ENCODE measurements around the gene LDHB.
"Not testable (repeated sequence)": the region's sequence is repeated elsewhere in the genome, so short reads cannot be mapped to it uniquely, and the experiment has no call there.

Gene LDHB

GRCh38 chr12:21657326-21658077 lies at the start of gene LDHB:
LDHB (minus strand) TSS chr12:21657842; CDS start chr12:21654671, 3,171 bp downstream.
- peak; percentile 94 for DNase-seq (ENCODE audit: low spot score)

DNA sequence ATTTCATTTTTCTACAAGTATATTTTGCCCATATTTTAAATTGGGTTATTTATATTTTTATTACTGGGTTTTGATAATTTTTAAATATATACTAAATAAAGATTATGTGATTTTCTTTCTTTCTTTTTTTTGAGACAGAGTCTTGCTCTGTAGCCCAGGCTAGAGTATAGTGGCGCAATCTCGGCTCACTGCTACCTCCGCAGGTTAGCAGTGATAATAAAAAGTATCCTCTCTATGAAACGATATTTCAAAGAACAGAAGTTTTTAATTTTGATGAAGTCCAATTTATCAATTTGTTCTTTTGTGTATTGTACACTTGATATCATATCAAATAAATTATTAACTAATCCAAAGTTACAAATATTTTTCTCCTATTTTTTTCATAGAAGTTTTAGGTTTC lies 47.2 kb upstream of the LDHB start:
- no peak for DNase-seq (ENCODE audit: low spot score)

DNA sequence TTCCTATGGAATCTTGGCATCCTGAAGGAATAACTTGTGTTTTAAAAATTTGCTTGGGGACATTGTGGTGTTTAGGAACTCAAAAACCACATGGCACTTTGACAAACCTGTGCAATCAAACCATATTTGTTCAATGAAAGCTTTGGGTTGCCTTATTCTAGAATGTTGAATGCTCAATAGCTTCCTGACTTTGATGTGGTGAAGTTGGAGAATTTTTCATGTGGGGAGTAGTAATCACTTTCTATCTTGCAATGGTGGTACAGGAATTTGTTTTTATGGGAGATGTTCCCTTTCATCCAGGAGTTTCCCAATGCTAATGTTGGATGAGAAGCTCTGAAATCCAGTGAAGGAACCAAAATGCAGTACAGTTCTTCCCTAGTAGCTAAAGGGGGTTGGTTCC lies 42.2 kb upstream of the LDHB start:
- DNase-seq (ENCODE audit: low spot score), result no peak

GRCh38 chr12:21697904-21698630 lies 40.4 kb upstream of the LDHB start:
- DNase-seq (ENCODE audit: low spot score), result peak; percentile 21

DNA sequence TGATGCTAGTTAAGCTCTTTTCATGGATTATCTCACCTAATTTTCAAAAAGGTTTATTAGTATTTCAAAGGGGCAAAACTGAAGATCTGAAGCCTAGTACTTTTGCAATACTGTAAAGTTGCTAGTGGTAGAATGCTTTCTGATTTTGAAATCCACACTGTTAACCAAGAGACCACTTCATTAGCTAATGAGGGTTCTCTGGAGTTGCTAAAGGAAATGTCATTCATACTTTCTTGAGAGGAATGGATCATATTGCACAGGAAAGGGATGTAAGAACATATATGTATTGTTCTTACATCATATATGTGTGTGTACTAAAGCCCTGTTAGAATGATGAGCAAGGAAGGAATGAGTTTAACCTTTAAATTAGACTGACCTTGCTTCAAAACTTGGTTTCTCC lies 39.0 kb upstream of the LDHB start:
- DNase-seq (ENCODE audit: low spot score), result no peak

DNA sequence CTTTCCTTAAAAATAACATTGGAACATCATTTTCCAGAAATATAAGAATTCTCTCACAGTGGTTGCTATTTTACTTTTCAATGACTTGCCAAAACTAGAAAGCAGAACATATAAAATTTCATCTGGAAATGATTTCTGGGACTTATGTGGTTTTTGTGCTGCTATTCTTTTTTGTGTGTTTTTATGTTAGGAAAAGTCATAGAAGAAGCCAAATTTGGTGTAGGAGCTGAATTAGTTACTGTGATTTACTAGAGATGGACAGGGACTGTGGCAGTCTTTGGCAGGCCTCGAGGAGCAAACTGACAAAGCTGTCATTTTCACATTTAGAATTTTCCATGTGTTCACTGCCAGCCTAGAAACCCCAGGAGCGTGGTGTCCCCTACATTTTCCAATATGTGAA lies 38.3 kb upstream of the LDHB start:
- peak; percentile 19 for DNase-seq (ENCODE audit: low spot score)

GRCh38 chr12:21694660-21695059 lies 37.0 kb upstream of the LDHB start:
- no peak for DNase-seq (ENCODE audit: low spot score)

DNA sequence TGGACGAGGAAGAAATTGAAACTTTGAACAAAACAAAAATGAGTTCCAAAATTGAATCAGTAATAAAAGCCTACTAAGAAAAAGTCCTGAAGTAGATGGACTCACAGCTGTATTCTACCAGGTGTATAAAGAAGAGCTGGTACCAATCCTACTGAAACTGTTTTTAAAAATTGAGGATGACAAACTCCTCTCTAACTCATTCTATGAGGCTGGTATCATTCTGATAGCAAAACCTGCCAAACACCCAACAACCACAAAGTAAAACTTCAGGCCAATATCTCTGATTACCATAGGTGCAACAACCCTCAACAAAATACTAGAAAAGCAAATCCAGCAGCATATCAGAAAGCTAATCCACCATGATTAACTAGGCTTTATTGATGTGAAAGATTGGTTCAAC lies 33.9 kb upstream of the LDHB start:
- DNase-seq (ENCODE audit: low spot score), result no peak

GRCh38 chr12:21690704-21691368 lies 33.2 kb upstream of the LDHB start:
- DNase-seq (ENCODE audit: low spot score), result no peak

DNA sequence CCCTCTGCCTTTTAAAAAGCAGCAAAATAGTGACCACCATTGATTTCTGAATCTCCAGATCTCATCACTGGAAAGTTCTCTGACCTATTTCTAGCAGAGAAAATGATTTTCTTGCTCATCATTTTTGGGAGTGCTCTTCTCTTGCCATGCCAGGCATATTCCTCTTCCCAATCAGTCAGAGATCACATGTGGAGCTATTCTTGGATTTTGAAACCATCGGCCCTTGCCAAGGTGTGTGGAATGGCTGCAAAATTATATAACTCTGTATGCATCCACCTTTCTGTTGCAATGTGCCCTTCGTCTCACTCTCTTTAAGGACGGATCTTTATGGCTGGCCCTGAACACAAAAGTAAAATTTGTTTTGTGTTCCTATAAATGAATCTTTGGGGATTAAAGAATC lies 25.5 kb upstream of the LDHB start:
- no peak for DNase-seq (ENCODE audit: low spot score)

DNA sequence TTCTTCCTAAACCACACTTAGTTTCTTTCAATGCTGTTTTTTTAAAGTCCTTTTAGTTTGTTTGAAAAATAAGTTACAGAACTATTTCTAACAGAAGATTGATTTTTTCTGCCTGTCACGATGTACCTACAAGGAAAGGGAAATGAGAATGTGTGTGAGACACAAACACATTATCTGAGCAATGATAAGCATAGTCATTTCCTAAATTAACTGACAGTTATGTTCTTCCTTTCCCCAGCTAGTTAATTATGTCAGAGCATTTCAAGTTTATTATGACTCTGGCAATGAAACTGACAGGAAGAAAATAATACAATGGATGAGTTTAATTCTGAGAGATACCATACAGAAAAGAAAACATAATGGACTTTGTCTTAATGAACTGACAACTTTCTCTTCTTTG lies 21.3 kb upstream of the LDHB start:
- DNase-seq (ENCODE audit: low spot score), result no peak

DNA sequence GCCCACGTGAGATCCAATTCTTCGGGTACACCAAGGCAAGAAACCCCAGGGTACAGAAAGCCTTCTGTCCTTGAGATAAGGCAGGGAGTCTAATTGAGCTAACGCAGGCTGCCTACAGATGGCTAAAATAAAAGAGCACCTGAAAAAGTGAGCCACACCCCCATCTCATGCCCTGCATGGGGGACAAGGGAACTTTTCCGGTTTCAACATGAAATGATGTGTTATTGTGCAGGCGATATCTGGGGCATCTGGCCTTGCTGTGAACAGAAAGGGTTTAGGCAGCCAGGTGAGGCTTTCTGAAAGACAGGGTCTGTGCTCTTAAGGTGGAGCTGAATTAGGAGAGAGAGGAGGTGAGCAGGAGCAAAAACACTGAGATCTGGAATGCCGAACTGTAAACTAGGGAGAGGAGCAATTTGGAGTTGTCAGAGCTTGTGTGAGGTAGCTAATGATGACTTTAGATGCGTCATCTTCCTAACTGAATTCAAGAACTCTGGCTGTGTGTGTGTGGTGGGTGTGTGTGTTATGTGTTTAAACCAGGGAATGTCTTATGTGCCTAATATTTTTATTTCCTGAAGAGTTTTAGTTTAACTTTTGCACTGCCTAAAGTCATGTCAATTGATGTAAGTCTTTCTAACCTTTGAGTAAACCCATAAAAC lies 20.1 kb upstream of the LDHB start:
- peak; percentile 18 for DNase-seq (ENCODE audit: low spot score)

DNA sequence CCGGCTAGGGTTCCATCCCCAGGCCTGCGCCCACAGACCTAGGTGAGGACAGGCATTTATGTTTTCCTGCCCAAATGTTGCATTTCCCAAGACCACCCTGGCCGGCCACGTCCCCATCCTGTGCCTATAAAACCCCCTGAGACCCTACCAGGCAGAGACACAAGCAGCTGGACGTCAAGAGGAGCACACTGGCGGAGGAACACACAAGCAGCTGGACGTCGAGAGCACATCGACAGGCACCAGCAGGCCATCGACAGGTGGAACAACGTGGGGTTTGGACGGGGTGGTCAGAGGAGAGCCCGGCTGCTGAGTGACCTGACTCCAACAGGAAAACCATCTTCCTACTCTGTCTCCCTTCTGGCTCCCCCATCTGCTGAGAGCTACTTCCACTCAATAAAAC lies 19.6 kb upstream of the LDHB start:
- DNase-seq (ENCODE audit: low spot score), result no peak

DNA sequence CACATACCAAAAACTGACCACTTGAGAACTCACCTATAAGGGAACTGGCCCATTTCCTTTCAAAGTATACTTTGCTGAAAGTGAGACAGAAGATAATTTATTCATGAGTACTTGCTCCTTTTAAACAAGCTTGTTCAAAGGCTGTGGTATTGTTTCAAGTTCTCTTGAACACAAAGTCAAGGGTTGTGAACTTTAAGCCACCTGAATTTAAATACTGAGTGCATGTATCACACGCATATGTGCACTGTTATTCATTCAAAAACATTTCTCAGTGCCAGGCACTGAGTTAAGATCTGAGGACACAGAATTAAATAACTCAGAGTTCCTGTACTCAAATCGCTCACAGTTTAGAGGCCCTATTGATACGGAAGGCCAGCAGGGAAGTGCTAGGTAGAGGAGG lies 19.1 kb upstream of the LDHB start:
- DNase-seq (ENCODE audit: low spot score), result no peak

GRCh38 chr12:21675641-21676040 lies 18.0 kb upstream of the LDHB start:
- DNase-seq (ENCODE audit: low spot score), result no peak

- DNase-seq (ENCODE audit: low spot score), result no peak
Observed at GRCh38 chr12:21675096-21675495, 17.5 kb upstream of the LDHB start.

- DNase-seq (ENCODE audit: low spot score), result not testable (repeated sequence)
Observed at GRCh38 chr12:21673830-21674552, 16.3 kb upstream of the LDHB start.

DNA sequence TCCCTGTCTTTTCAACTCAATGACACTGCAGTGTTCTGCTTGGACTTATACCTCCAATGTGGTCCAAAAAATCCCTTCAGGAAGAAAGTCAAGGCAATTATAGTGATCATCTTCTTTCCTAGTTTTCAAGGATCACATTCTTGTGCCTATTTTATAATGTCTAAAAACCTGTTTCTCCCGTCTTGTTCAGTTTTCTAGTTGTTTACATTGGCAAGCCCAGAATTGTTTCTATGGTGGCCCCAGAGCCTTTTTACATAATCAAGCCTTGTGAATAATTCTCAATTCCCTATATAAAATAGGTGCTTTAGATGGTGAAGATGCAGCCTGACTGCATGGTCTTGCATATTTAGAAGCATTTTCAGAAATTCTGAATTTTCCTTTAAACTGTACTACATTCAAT lies 14.5 kb upstream of the LDHB start:
- no peak for DNase-seq (ENCODE audit: low spot score)

GRCh38 chr12:21666722-21667121 lies 9.1 kb upstream of the LDHB start:
- no peak for DNase-seq (ENCODE audit: low spot score)

DNA sequence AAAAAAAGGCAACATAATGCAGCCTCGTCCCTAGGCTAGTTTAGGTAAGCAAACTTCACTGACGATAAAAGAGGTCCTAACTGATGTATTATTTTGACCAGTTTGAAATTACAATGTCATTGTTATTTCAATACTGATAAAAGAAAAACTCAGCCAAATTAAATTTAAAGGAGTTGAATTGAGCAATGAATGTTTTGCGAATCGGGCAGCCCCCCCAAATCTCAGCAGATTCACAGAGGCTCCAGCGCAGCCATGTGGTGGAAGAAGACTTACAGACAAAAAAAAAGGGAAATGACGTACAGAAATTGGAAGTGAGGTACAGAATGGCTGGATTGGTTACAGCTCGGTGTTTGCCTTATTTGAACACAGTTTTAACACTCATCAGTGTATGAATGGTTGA lies 8.2 kb upstream of the LDHB start:
- DNase-seq (ENCODE audit: low spot score), result no peak

DNA sequence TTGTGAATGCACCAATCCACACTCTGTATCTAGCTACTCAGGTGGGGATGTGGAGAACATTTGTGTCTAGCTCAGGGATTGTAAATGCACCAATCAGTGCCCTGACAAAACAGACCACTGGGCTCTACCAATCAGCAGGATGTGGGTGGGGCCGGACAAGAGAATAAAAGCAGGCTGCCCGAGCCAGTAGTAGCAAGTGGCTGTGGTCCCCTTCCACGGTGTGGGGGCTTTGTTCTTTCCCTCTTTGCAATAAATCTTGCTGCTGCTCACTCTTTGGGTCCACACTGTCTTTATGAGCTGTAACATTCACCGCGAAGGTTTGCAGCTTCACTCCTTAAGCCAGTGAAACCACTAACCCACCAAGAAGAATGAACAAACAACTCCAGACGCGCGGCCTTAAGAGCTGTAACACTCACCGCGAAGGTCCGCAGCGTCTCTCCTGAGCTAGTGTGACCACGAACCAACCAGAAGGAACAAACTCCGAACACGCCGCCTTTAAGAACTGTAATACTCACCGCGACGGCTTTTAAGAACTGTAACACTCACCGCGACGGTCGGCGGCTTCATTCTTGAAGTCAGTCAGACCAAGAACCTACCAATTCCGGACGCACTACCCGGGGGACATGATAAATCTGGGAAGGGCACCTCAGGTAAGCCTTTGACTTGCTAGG lies 4.6 kb upstream of the LDHB start:
- DNase-seq (ENCODE audit: low spot score), result no peak

All from AG20443 (cell line).